ENCODE data around the gene TSPAN18.
"Not testable (repeated sequence)": the region's sequence is repeated elsewhere in the genome, so short reads cannot be mapped to it uniquely, and the experiment has no call there.

The TSPAN18 gene

GRCh38 chr11:44854086-44854485, 127.3 kb downstream of the TSPAN18 start:
- no peak for DNase-seq

GRCh38 chr11:44854741-44855492, 128.2 kb downstream of the TSPAN18 start:
- DNase-seq: no peak

GRCh38 chr11:44855493-44855849, 128.7 kb downstream of the TSPAN18 start:
- no peak for DNase-seq

- DNase-seq: no peak
Observed at GRCh38 chr11:44857490-44858090, 130.8 kb downstream of the TSPAN18 start.

- DNase-seq: no peak
Observed at GRCh38 chr11:44858796-44859527, 132.2 kb downstream of the TSPAN18 start.

- no peak for DNase-seq
Observed at GRCh38 chr11:44859528-44859925, 132.8 kb downstream of the TSPAN18 start.

GRCh38 chr11:44860346-44860745, 133.6 kb downstream of the TSPAN18 start:
- DNase-seq: no peak

- DNase-seq: peak; percentile 73
Observed at GRCh38 chr11:44861849-44862557, 135.2 kb downstream of the TSPAN18 start.

- DNase-seq: no peak
Observed at GRCh38 chr11:44862558-44863101, 135.9 kb downstream of the TSPAN18 start.

- DNase-seq: no peak
Observed at GRCh38 chr11:44863231-44863630, 136.5 kb downstream of the TSPAN18 start.

- no peak for DNase-seq
Observed at GRCh38 chr11:44865866-44866272, 139.1 kb downstream of the TSPAN18 start.

GRCh38 chr11:44866286-44866685, 139.5 kb downstream of the TSPAN18 start:
- DNase-seq: peak; percentile 81

- DNase-seq: no peak
Observed at GRCh38 chr11:44868021-44868420, 141.3 kb downstream of the TSPAN18 start.

GRCh38 chr11:44868455-44869421, 142.0 kb downstream of the TSPAN18 start:
- DNase-seq: peak; percentile 62

- no peak for DNase-seq
Observed at GRCh38 chr11:44870181-44870580, 143.4 kb downstream of the TSPAN18 start.

- no peak for DNase-seq
Observed at GRCh38 chr11:44870615-44871176, 143.9 kb downstream of the TSPAN18 start.

GRCh38 chr11:44871682-44872081, 144.9 kb downstream of the TSPAN18 start:
- DNase-seq: not testable (repeated sequence)

- DNase-seq: no peak
Observed at GRCh38 chr11:44872556-44872955, 145.8 kb downstream of the TSPAN18 start.

- no peak for DNase-seq
Observed at GRCh38 chr11:44873537-44873936, 146.8 kb downstream of the TSPAN18 start.

- no peak for DNase-seq
Observed at GRCh38 chr11:44874284-44874683, 147.5 kb downstream of the TSPAN18 start.

- DNase-seq: no peak
Observed at GRCh38 chr11:44875037-44875436, 148.3 kb downstream of the TSPAN18 start.

Data from NCI-H446 treated with DMSO at 0.1 percent for 48 hours (cell line).